Dermis microvascular lymphatic vessel endothelial cell (primary cell): Measurements from ENCODE around the gene ZCCHC2. TPM values are rescaled to one million over a fixed set of nuclear protein-coding genes. Genes with fewer than 3 reads are reported as not detected.

Experiments
- DNase-seq, 2 donors: peaks; one replicate each; pipeline versions ENCODE4 v3.0.0 to v3.0.0-alpha.2; 2010; ENCODE audit warnings: low read depth in 2 of 2
- total RNA-seq: library from RNA; depleted of rRNA; stranded (reverse); fragments of >200 nt; gene quantifications from 2 replicates; pipeline ENCODE4 v1.2.1, GENCODE V29; 2014

ZCCHC2 gene
- total RNA-seq, 1 donor from 2014 or later = 15.3 TPM

- no peak for DNase-seq
Measured at GRCh38 chr18:62576845-62577512, 54.2 kb downstream of the ZCCHC2 start.

DNA sequence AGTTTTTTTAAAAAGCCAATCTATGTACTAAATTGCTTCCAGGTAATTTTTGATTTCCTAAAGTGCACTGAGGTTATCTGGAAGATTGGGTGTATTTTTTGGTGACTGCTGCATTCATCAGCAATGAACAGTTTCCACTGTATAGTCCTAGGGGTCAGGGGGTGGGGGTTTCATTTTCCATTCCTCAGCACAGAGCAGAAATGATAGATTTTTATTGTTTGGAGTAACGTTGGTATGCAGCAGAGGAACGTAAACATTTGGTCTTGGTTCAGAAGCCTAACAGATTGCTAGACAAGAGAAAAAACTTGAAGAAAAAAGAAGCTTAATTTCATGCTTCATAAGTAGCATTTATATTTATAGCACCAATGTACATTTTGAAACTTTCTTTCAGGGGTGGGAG, 54.9 kb downstream of the ZCCHC2 start:
- DNase-seq = no peak

- peak in 1 of 2 donors; percentile 64 for DNase-seq
Measured at GRCh38 chr18:62578980-62579511, 56.2 kb downstream of the ZCCHC2 start.

DNA sequence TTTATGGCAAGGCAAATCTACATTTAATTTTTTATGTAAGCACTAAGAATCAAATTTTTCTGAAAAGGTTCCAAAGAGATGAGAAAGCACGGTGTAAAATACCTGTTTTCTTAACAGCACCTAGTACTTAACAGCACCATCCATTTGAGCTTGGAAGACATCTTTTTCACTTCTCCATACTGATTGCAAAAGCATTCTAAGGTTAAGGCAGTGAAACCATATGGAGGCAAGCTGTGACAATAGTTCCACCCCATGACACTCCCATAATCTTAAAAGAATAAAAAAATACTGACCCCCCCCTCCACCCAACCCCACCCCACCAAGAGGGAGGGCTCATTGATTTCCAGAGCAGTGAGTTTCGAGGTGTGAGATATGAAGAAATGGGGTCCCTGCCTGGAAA, 60.6 kb downstream of the ZCCHC2 start:
- no peak for DNase-seq

DNA sequence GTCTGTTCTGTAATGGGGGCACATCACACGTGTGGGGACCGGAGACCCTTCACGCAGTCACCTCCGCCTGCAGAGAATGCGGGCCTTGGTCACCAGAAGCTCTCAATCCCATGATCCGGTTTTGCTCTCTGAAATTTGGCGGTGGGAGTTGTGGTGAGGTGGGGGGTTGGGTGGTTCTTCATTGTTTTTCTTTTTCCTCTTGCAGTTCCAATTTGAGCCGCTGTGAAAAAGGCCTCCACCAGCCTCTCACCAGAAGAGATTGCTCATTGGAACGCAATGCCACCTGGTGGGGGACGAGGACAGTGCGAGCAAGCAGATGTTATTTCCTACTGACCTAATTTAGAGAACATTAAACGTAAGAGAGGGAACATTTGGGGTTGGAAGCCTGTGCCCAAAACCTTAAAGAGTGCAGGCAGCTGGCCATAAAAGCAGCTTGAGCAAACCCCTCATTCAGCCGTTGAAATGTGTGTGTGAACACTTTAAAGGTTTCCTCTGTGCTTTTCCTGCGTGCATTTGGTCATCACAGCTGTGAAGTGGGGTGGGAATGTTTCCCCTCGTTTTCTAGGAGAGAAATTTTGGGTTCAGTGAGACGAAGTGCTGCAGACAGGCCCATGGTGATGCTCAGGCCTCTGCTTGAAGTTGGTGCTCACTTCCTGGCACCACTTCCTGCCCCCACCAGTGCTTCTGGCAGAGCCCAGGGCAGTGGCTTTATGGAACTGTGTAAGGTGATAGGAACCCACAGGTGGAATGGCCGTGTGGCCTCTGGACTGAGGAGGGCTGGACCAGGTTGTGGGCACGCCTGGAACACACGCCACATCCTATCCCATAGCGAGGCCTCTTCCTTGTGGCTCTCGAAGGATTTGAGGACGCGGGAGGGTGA, 61.7 kb downstream of the ZCCHC2 start:
- DNase-seq = peak; percentile 83 to 88

DNA sequence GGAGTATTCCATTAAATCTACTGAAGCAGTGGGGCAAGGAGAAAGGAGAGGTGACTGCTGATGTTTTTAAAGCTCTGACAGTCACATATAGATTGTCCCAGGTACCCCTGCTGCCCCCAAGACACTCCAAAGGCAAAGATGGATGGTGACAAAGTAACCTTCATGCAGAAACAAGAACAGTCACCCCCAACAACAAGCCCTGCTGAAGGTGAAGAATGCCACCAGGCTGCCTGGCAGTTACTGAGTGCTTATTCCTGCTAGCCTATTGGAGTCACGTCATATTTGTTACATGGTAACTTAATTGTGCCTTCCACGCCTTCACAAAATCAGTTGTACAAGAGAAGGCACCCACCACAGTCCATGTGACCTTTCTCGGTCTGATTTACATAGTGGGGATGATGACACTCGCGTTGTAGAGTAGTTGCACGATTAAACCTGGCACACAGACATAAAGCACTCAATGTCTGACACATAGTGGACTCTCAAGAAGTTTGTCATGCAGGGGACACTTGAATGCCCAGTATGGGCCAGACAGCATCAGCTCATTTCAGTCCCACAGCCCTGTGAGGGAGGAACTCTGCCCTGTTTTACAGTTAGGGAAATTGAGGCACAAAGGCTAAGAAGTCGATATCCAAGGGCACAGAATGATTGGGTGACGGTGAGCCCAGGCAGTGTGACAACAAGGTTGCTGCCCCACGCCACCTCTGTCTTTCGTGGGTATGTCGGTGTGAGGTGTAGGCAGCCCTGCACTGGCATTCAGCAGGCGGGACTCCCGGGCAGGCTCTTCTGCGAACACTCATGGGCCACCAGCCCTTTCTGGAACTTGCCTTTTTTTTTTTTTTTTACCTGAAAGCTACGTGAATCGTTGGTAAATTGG, 62.7 kb downstream of the ZCCHC2 start:
- DNase-seq = no peak

GRCh38 chr18:62586151-62586774, 63.4 kb downstream of the ZCCHC2 start:
- DNase-seq = peak; percentile 45 to 78

- DNase-seq = no peak
Measured at GRCh38 chr18:62586781-62587487, 64.1 kb downstream of the ZCCHC2 start.

- DNase-seq = no peak
Measured at GRCh38 chr18:62587689-62588088, 64.9 kb downstream of the ZCCHC2 start.

DNA sequence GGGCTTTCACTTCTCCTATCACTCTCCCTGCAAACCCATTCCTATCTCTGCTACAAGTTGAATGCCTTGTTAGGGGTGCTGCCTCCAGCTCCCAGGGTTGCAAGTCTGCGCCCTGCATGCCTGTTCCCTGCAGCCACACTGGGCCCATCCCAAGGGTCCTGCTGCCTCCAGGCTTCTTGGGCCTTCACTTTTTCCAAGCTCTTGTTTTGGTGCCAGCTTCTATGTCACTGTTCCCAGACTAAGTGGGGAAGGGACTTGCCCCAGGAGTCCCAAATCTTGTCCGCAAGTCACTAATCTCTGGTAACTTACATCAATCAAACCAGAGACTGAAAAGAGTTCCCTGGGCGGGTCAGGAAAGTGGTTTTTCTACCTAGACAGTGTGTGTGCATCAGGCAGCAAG, 65.4 kb downstream of the ZCCHC2 start:
- no peak for DNase-seq

- no peak for DNase-seq
Measured at GRCh38 chr18:62590799-62591590, 68.2 kb downstream of the ZCCHC2 start.

- DNase-seq = peak in 1 of 2 donors; percentile 18
Measured at GRCh38 chr18:62596145-62597005, 73.5 kb downstream of the ZCCHC2 start.

GRCh38 chr18:62601871-62602270, 79.0 kb downstream of the ZCCHC2 start:
- DNase-seq = no peak

- no peak for DNase-seq
Measured at GRCh38 chr18:62602706-62603105, 79.9 kb downstream of the ZCCHC2 start.

DNA sequence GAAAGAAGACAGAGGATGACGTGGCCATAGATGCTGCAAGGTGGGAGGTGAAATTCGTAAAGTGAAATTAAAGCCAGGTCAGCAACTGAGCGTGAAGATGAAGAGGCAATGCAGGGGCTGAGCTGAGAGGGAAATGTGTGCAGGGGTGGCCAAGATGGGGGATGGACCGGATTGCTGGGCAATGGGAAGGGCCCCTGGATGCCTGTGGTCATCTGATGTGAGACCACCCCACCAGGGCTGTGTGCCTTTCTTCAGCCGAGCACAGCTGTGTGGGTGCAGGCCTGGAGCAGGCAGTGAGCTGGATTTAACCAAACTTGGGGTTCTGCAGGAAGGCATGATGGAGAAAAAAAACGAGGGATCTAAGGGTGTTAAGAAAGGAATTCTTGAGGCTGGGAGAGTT, 80.4 kb downstream of the ZCCHC2 start:
- DNase-seq = no peak

- DNase-seq = no peak
Measured at GRCh38 chr18:62603979-62604378, 81.2 kb downstream of the ZCCHC2 start.

DNA sequence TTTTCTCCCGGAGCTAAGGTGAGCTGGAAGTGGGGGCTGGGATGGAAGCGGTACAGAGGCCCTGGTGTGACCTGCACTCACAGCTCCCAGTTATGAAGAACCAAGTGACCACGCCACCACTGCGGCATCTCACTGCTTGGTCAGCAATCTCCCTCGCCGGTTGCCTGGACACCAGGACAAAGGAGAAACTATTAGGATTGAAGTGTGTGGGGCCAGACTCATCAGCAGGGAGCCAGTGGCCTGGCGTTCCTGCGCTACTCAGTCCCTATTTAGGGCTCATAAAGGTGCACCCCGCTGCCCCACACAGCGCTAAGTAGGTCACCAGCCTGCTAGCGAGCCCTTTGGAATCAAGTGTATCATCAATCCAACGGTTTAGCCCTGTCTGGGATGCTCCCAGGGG, 82.9 kb downstream of the ZCCHC2 start:
- no peak for DNase-seq

- DNase-seq = no peak
Measured at GRCh38 chr18:62606106-62606505, 83.3 kb downstream of the ZCCHC2 start.

GRCh38 chr18:62607302-62607701, 84.5 kb downstream of the ZCCHC2 start:
- no peak for DNase-seq
